ENCODE results near the gene PARD6G.
"Not testable (repeated sequence)": the region's sequence is repeated elsewhere in the genome, so short reads cannot be mapped to it uniquely, and the experiment has no call there.

PARD6G gene

GRCh38 chr18:80170395-80171053 is 76.8 kb downstream of the PARD6G start:
- DNase-seq: no peak

- no peak for DNase-seq
Observed at GRCh38 chr18:80169607-80170006, 77.7 kb downstream of the PARD6G start.

GRCh38 chr18:80168982-80169381 is 78.3 kb downstream of the PARD6G start:
- no peak for DNase-seq

- no peak for DNase-seq
Observed at GRCh38 chr18:80168346-80168745, 79.0 kb downstream of the PARD6G start.

- DNase-seq: no peak
Observed at GRCh38 chr18:80167931-80168330, 79.4 kb downstream of the PARD6G start.

GRCh38 chr18:80167331-80167730 is 80.0 kb downstream of the PARD6G start:
- DNase-seq: no peak

GRCh38 chr18:80166725-80167124 is 80.6 kb downstream of the PARD6G start:
- no peak for DNase-seq

GRCh38 chr18:80166240-80166639 is 81.1 kb downstream of the PARD6G start:
- no peak for DNase-seq

GRCh38 chr18:80164727-80165355 is 82.5 kb downstream of the PARD6G start:
- not testable (repeated sequence) for DNase-seq

- no peak for DNase-seq
Observed at GRCh38 chr18:80163183-80163582, 84.1 kb downstream of the PARD6G start.

GRCh38 chr18:80161781-80162417 is 85.4 kb downstream of the PARD6G start:
- no peak for DNase-seq

- no peak for DNase-seq
Observed at GRCh38 chr18:80159713-80160636, 87.3 kb downstream of the PARD6G start.

- DNase-seq: no peak
Observed at GRCh38 chr18:80158365-80158764, 88.9 kb downstream of the PARD6G start.

- DNase-seq: no peak
Observed at GRCh38 chr18:80157708-80158343, 89.5 kb downstream of the PARD6G start.

GRCh38 chr18:80154293-80154692 is 93.0 kb downstream of the PARD6G start:
- DNase-seq: no peak

GRCh38 chr18:80149667-80150066 is 97.6 kb downstream of the PARD6G start:
- DNase-seq: no peak

- DNase-seq: no peak
Observed at GRCh38 chr18:80148326-80149199, 98.8 kb downstream of the PARD6G start.

- no peak for DNase-seq
Observed at GRCh38 chr18:80147418-80148325, 99.6 kb downstream of the PARD6G start.

GRCh38 chr18:80147037-80147417 is 100.3 kb downstream of the PARD6G start:
- DNase-seq: no peak

GRCh38 chr18:80145196-80145804 is 102.0 kb downstream of the PARD6G start:
- no peak for DNase-seq
